HPDE6-E6E7 (cell line): ENCODE measurements around the gene SLC22A7.
A peak's percentile ranks its signal among the peaks of the same experiment; 100 is the strongest.
"Not testable (repeated sequence)": the region's sequence is repeated elsewhere in the genome, so short reads cannot be mapped to it uniquely, and the experiment has no call there.

Experiments
- DNase-seq: peaks from one replicate; pipeline ENCODE4 v3.0.0; 2011; ENCODE audit warnings: missing footprints; ENCODE audit errors: extremely low spot score

The SLC22A7 gene

GRCh38 chr6:43301081-43301870, 3.2 kb downstream of the SLC22A7 start:
- DNase-seq, result no peak

DNA sequence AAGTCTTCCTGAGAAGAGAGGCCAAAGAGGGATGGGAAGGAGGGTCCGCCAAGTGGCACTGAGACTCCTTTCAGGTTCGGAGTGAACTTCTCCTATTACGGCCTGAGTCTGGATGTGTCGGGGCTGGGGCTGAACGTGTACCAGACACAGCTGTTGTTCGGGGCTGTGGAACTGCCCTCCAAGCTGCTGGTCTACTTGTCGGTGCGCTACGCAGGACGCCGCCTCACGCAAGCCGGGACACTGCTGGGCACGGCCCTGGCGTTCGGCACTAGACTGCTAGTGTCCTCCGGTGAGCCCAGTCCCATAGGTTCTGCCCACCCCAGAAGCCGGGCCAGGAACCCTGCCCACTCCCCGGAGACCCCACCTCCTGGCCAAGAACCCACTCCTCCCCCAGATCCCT, 4.1 kb downstream of the SLC22A7 start:
- no peak for DNase-seq

- not testable (repeated sequence) for DNase-seq
These were observed 4.9 kb downstream of the SLC22A7 start for GRCh38 chr6:43303006-43303405.

GRCh38 chr6:43303751-43304331, 5.8 kb downstream of the SLC22A7 start:
- no peak for DNase-seq

DNA sequence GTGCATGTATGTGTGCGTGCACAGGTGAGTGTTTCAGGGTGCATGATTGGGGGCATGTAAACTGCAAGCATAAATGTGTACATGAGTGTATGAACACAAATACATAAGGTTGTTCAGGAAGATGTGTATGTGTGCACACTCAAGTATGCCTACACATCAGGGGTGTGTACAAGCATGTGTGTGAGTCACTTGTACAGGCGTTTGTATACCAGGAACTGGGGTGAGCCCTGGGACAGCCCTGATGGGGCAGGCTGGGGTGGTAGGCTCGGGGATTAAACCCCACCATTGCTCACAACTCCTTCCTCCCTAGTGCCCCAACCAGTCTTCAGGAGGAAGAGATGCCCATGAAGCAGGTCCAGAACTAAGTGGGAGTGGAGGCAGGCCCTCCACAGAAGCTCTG, 6.3 kb downstream of the SLC22A7 start:
- DNase-seq, result no peak

DNA sequence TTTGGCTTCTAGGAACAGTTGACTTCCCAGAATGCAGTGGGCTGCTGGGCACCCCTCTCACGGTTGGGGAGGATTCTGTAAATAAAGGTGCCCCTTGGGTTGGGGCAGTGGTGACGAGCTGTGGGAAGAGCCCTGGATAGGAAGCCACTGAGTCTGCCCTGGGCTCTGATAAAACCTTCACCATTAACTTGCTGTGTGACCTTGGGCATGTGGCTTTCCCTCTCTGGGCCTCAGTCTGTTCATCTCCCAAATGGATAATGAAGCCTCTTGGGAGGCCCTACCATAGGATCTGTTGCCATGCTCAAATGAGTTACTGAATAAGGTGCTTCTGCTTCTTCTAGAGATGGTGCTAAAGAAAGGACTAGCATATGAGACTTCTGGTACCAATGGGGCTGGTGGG, 6.8 kb downstream of the SLC22A7 start:
- no peak for DNase-seq

GRCh38 chr6:43306086-43306485, 8.0 kb downstream of the SLC22A7 start:
- DNase-seq, result no peak

DNA sequence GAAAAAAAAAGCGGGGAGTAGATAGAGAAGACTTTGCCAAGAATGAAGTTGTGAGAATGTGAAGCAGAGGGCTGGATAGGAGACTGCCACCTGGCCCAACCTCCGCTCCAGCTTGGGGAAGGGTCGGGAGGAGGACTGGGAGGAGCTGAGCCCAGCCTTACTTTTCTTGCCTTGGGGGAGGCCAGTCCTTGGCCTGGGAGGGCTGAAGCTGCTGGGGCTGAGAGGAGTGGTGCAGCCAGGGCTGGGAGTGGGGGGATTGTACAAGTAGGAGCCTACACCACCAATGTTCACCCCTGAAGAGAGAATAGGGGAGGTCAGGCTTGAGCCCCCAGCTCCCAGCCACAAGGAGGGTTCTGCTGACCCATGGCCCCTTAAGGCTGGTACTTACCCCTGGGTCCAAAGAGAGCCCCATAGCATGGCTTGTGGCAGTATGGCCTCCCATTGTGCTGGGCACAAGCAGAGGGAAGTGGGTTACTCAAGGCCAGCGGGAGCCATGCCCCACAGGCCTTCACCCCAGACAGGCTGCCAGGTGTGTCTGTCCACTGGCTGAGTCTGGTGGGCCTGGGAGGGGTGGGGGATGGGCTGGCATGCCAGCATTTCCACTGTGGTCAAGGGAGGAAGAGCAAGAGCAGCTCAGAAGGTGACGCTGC, 9.5 kb downstream of the SLC22A7 start:
- no peak for DNase-seq

DNA sequence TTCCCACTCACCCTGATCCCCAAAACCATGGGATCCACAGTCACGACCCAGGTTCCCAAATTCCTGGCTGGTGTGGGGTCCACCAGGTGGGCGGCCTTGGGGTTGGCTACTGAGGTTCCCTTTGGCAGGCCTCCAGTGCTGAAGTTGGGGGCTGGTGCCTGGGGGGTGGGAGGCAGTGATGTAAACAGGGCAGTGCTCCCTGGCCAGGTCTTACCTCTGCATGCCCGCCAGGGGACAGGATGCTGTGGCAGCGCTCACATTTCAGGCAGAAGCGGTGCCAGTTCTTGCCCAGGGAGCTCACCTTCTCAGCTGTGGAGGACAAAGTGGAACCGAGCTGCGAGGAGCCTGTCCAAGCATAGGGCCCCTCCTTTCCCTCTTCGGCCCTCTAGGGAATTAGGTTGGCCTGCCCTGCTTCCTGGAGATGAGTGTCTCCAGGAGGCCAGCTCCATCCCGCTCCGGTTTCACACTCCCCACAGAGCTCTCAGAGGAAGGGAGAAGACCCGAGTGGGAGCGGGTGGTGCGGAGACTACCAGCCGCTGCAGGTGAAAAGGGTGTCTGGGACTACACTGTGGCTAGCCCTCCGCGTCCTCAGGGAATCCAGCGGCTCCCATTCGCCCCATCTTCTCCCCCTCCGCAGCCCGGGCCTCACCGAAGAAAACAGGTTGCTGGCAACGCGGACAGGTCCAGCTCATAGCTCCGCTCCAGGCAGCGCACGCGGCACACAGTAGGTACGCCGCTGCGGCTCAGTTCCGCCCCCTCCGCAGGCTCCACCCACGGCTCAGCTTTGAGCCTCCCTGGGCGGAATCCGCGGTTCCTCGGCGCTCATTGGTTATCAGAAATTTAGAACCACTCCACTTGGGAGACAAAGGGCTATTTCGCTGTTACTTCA, 10.3 kb downstream of the SLC22A7 start, which contains the start of gene CRIP3:
Gene CRIP3 (minus strand): TSS at position 726 of the 889 bp plus-strand sequence. CDS start 34 bp downstream, at position 692.
- no peak for DNase-seq

- no peak for DNase-seq
These were observed 11.0 kb downstream of the SLC22A7 start for GRCh38 chr6:43308990-43309477.

DNA sequence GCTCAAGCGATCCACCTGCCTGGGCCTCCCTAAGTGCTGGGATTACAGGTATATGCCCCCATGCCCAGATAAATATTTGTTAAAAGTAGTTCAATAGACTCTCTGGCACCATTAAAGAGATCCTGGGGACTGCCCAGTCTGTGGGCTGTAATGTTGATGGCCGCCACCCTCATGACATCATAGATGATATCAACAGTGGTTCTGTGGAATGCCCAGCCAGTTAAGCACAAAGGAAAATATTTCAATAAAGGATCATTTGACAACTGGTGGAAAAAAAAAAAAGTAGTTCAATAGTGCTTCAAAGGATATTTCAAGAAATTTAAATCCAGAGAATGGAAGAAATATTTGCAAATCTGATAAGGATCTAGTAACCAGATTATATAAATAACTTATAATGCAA, 12.1 kb downstream of the SLC22A7 start:
- no peak for DNase-seq

DNA sequence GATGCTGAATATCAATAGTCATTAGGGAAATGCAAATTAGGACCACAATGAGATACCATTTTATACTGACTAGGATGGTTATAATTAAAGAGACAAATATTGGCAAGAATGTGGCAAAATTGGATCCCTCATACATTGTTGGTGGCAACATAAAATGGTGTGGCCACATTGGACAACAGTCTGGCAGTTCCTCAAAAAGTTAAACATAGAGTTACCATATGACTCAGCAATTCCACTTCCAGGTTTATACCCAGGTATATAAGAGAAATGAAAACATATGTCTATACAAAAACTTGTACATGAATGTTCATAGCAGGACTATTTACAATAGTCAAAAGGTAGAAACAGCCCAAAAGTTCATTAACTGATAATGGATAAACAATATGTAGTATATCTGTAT, 12.6 kb downstream of the SLC22A7 start:
- no peak for DNase-seq

DNA sequence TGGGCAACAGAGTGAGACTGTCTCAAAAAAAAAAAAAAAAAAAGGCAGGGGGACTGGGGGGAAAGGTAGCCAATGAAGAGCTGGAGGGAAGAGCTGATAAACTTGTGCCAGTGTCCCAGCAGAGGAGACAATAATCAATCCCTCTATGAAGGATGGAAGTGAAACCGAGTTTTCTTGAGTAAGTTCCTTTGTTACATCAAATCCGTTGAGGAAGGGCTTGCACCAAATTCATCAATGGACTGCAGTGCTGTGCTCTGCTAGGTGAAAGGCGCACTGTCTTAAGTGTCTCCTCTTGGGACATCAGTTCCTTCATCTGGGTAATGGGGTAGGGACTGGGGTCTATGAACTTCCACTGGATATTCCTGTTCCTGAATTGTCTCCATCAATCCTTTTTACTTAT, 13.6 kb downstream of the SLC22A7 start:
- DNase-seq, result no peak

GRCh38 chr6:43313813-43314212, 15.8 kb downstream of the SLC22A7 start:
- no peak for DNase-seq

- DNase-seq, result no peak
These were observed 20.0 kb downstream of the SLC22A7 start for GRCh38 chr6:43318011-43318410.

GRCh38 chr6:43325876-43326275, 27.8 kb downstream of the SLC22A7 start:
- DNase-seq, result no peak

DNA sequence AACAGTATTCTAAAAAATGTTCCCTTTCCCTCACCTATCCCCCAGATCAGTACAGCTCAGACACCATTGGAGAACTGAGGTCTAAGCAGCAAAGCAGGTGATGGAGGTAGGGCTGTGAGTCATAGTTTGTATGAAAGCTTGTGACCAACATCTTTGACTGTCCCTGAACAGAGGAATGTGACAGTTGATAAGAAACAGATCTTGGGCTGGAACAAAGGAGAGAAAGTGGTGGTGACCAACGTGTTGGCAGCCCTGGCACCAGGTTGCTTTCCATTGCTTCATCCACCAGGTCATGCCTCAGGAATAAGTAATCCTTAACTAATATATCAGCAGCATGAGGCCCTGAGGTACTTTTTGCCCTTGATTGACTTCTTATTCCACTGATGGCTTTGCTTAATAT, 30.5 kb downstream of the SLC22A7 start:
- DNase-seq, result no peak

DNA sequence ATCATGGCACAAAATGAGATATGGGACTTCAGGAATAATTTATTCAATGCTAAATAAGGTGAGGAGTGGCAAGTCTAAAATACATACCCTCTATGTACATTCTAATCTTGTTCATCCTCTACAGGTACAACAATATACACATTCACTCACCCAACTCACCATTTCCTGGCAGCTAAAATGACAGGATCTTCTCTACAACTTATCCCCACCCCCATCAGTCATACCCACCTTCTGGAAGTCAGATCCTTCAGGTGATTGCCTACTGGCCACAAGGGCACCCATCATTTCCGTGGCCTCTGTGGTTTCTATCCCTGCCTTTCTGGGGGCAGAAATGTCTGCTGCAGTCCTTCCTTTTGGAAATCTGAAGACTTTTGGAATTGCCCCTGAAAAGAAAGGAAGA, 33.4 kb downstream of the SLC22A7 start:
- no peak for DNase-seq

- DNase-seq, result no peak
These were observed 33.8 kb downstream of the SLC22A7 start for GRCh38 chr6:43331891-43332290.

DNA sequence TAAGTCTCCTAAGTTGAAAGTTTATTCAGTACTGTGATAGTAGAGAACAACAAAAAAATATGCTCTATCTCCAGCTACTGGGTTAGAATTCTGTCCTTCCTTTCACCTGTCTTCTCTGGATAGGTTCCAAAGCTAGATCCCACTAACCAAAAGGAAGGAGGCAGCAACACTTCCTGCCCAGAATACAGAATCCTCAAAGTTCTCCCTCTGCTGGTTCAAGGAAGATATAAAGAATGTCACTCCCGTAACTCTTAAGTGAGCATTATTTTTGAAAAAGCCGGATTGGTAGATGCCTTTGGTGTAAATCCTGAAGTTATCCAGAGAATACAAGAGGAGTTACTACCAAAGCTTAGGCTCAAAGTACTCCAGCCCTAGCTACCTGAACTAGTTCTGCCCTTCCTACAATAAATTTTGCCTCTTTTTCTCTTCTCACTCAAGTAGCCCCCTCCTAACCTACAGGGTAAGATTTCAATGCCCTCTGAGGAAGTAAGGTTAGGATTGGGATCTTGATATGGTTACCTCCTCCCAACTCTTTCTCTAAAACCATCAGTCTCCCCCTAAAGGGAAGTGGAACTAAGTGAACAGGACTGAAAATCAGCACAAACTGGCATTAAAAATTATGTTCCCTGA, 36.5 kb downstream of the SLC22A7 start:
- peak; percentile 19 for DNase-seq

GRCh38 chr6:43335469-43335868, 37.4 kb downstream of the SLC22A7 start:
- DNase-seq, result no peak
